ENCODE measurements around the gene PARP3. TPM values are rescaled to one million over a fixed set of nuclear protein-coding genes. Genes with fewer than 3 reads are reported as not detected.

The PARP3 gene
- total RNA-seq, 1 donor from 2014 or later: 14.3 TPM

DNA sequence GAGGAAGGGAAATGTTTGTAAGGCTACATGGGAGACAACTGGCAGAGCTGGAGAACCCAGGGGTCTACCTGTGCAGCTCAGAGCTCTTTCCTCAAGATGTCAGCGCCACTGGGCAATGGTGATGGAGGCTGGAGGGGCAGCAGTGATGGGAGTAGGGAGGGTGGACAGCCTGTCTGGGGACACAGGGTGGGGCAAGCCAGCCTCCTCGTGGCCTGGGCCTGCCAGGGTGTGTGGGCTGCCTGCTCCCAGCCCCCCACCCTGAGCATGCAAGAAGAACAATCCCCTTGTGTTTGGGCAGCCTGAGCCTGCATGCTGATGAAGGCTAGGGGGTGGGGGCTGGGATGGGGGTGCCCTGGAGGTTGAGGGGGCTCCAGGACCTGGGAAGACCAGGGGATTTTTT, 23.9 kb downstream of the PARP3 start:
- intact Hi-C loops (cut with micrococcal nuclease): no loop called here
- Histone ChIP-seq H3K27me3 (ENCODE audit: low read depth) (no peaks in the 10 kb centered on the region), H3K27ac (replicated peaks) (peak overlapping the region; percentile 98), H3K4me1 (peaks cover 94% of the 10 kb centered on the region), H3K4me3 (peak overlapping the region; percentile 85), H3K36me3 (peaks cover under 1% of the 10 kb centered on the region), H3K9me3 (replicated peaks) (no peaks in the 10 kb centered on the region)
- DNase-seq: no peak
- TF ChIP-seq, protein P1, sequence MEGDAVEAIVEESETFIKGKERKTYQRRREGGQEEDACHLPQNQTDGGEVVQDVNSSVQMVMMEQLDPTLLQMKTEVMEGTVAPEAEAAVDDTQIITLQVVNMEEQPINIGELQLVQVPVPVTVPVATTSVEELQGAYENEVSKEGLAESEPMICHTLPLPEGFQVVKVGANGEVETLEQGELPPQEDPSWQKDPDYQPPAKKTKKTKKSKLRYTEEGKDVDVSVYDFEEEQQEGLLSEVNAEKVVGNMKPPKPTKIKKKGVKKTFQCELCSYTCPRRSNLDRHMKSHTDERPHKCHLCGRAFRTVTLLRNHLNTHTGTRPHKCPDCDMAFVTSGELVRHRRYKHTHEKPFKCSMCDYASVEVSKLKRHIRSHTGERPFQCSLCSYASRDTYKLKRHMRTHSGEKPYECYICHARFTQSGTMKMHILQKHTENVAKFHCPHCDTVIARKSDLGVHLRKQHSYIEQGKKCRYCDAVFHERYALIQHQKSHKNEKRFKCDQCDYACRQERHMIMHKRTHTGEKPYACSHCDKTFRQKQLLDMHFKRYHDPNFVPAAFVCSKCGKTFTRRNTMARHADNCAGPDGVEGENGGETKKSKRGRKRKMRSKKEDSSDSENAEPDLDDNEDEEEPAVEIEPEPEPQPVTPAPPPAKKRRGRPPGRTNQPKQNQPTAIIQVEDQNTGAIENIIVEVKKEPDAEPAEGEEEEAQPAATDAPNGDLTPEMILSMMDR (IDR thresholded peaks at IDR 0.05; ENCODE audit: borderline replicate concordance): no peak

DNA sequence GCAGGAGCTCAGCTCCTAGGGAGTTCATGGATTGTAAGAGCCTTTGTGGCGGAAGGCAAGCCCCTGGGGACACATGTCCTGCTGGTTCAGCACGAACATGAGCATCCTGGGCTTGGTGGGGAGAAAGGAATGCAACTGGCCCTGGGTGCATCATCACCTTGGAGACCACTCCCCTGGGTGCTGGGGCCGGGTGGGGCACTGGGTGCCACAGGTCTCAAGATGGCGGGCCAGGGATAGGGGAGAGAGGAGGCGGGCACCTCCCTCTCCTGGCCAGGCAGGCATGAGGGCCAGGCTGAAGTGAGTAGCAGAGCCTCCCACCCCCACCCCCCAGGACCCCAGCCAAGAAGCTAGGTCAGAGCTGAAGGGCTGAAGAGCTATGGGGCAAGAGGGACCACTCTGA, 24.3 kb downstream of the PARP3 start:
- DNase-seq: no peak

DNA sequence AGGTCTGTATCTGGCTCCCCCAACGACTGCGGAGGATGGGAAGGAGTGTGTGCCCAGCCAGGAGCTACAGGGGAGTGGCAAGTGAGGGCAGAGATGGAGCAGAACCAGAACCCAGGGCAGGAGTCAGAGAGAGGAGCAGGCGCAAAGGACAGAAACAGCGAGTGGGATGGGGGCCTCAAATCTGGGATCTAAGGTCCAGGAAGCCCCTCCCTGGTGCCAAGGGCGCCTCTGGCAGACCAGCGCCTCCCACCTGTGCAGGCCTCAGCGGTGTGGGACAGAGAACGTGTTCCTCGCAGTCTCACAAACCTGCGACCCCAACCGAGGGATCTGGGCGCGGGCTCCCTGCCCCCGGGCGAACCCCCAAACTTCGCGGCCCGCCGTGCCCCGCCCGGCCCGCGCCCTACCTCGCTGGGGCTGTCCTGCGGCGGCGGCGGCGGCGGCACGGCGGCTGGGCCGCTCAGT, 24.8 kb downstream of the PARP3 start:
- intact Hi-C loops (cut with micrococcal nuclease): no loop called here
- H3K4me1 ChIP-seq: peaks cover 89% of the 10 kb centered on the region

More for the DNA sequence above, 24.3 kb downstream of the PARP3 start:
- peak overlapping the region; percentile 85 for H3K4me3 ChIP-seq
- TF ChIP-seq, protein P1 (IDR thresholded peaks at IDR 0.05; ENCODE audit: borderline replicate concordance): no peak
- no peaks in the 10 kb centered on the region for H3K36me3 ChIP-seq
- H3K9me3 ChIP-seq (replicated peaks): no peaks in the 10 kb centered on the region
- H3K27me3 ChIP-seq (ENCODE audit: low read depth): no peaks in the 10 kb centered on the region
- intact Hi-C loops (cut with micrococcal nuclease): no loop called here
- H3K4me1 ChIP-seq: peaks cover 94% of the 10 kb centered on the region
- H3K27ac ChIP-seq (replicated peaks): peak overlapping the region; percentile 98

DNA sequence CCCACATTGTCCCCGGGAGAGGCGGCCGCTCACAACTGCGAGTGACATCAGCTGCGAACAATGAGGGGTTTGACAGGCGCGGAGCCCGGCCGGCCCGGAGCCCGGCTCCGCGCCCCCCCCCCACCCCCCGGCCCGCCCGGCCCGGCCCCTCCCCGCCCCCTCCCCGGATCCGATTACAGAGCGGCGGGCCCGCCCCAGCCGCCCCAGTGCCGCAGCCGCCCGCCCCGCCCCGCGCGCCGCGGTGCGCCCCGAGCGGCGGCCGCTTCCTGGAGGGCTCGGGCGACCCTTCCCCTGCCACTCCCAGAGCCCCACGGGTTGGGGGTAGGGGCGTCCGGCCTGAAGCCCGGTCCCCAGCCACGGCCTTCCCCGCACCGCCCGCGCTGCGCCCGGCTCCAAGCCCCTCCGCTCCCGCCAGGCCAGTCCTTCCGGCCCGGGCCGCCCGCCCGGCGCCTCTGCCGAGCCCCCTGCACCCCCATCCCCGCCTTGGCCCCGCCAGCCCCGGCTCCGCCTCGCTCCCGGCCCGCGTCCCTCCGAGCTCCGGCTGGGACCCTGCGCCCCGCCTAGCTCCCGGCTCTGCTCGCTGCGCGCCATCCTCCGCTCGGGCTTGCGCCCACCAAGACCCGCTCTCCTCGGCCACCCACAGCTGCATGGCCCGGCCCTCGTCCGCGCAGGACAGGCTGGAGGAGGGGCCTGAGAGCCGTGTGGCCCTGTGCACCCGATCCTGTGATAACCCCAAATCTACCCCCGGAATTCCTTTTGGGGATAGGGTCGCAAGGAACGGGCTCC, 25.4 kb downstream of the PARP3 start, which contains the start of gene PCBP4:
PCBP4 (minus strand) TSS at position 71 of the 786 bp plus-strand sequence. CDS start 6,214 bp downstream, outside the sequence.
- Histone ChIP-seq H3K4me1 (peaks cover 88% of the 10 kb centered on the region), H3K27ac (replicated peaks) (peak within 1 kb of the TSS; percentile 98), H3K9me3 (replicated peaks) (no peaks in the 10 kb centered on the region), H3K4me3 (peak within 1 kb of the TSS; percentile 85), H3K27me3 (ENCODE audit: low read depth) (no peaks in the 10 kb centered on the region), H3K36me3 (no peaks in the 10 kb centered on the region)
- intact Hi-C loops (cut with micrococcal nuclease): no loop called here
- DNase-seq: peak; percentile 78
- TF ChIP-seq, protein P1 (IDR thresholded peaks at IDR 0.05; ENCODE audit: borderline replicate concordance): no peak

More for the DNA sequence above, 24.8 kb downstream of the PARP3 start:
- peak overlapping the region; percentile 85 for H3K4me3 ChIP-seq
- no peaks in the 10 kb centered on the region for H3K36me3 ChIP-seq
- TF ChIP-seq, protein P1 (IDR thresholded peaks at IDR 0.05; ENCODE audit: borderline replicate concordance): no peak
- no peaks in the 10 kb centered on the region for H3K9me3 ChIP-seq (replicated peaks)
- H3K27me3 ChIP-seq (ENCODE audit: low read depth): no peaks in the 10 kb centered on the region
- DNase-seq: no peak
- H3K27ac ChIP-seq (replicated peaks): peak overlapping the region; percentile 98

DNA sequence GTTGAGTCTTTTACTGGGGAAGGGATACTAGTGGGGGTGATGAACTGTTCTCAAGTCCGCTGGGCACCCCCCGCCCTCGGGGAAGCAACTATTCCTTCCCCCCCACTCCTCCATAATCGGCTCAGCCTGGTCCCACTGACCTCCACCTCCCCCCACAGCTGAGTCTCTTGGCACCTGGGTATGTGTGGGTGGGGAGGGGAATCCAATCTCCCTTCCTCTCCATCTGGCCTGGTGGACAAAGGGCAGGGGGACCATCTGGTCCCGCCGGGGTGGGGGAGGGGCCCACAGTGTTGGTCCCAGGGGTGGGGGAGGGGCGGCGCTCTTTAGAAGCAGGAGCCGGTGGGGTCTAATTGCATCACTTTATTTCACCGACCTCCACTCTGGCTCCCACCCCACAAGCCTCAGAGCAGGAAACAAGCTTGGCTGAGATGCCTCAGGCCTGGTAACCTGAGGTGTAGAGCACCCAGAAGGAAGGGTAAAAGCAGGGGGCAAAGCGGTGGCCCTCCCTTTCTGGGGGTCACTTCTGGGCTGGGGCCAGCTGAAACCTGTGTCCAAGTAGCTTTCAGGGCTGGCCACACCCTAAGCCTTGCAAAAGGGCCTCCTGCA, 26.1 kb downstream of the PARP3 start:
- no peak for DNase-seq
- Histone ChIP-seq H3K9me3 (replicated peaks) (no peaks in the 10 kb centered on the region), H3K27ac (replicated peaks) (peak overlapping the region; percentile 98), H3K4me1 (peaks cover 86% of the 10 kb centered on the region), H3K27me3 (ENCODE audit: low read depth) (no peaks in the 10 kb centered on the region), H3K36me3 (no peaks in the 10 kb centered on the region), H3K4me3 (peak overlapping the region; percentile 85)
- TF ChIP-seq, protein P1 (IDR thresholded peaks at IDR 0.05; ENCODE audit: borderline replicate concordance): no peak
- intact Hi-C loops (cut with micrococcal nuclease): no loop called here
